HG03139 (cell line): ENCODE results near the gene EFR3B.
"Not testable (repeated sequence)": the region's sequence is repeated elsewhere in the genome, so short reads cannot be mapped to it uniquely, and the experiment has no call there.

Experiments
- ATAC-seq: cut with Tn5 transposase; IDR thresholded peaks from one replicate; pipeline ENCODE4 v1.9.1; 2021; ENCODE audit not compliant: unreplicated experiment

The EFR3B gene

GRCh38 chr2:25072606-25073005 is 30.7 kb downstream of the EFR3B start:
- no peak for ATAC-seq

DNA sequence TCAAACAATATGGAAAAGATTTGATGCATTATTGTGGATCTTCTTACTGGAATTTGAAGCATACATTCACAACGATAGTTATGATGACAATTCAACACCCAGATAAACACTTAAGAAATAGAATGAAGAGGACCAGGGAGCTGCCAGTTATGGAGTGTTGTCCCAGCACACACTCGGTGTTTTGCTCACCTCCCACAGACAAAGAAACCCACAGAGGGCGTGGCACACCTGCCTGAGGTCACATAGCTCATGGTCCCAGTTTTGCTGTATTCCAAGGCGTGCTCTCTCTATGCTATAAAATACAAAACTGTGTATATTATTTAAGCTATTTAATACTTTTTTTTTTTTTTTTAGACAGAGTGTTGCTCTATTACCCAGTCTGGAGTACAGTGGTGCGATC is 31.1 kb downstream of the EFR3B start:
- ATAC-seq, result no peak

GRCh38 chr2:25073914-25074313 is 32.0 kb downstream of the EFR3B start:
- no peak for ATAC-seq

DNA sequence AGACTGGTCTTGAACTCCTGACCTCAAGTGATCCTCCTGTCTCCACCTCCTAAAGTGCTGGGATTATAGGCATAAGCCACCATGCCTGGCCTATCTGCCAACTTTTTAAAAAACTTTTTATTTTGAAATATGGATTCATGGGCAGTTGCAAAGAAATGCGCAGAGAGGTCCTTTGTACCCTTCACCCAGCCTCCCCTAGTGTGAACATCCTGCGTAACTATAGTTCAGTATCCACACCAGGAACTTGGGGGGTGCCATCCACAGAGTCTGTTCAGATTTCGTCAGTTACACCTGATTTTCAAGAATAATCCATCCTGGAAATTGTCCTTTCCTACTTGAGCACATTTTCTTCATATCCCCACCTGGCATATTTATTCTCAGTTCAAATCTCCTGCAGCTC is 33.0 kb downstream of the EFR3B start:
- ATAC-seq, result no peak

GRCh38 chr2:25076749-25077148 is 34.9 kb downstream of the EFR3B start:
- ATAC-seq, result no peak

DNA sequence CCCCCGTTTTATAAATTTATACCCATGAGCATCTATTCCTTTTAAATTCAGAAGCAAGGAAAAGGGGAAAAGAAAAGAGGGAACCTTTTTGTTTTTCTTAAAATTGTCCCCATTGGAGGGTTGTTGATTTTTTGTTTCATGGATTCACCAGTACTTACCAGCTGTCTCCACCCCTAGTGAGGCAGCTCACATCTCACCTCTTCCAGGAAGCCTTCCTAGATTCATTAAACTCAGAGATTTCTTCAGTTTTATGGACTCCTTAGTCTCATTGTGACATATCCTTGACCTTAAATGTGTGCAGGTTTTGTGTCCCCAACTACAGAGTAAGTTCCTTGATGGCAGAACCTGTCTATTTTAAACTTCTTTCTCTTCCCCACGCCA is 35.9 kb downstream of the EFR3B start:
- ATAC-seq, result no peak

- no peak for ATAC-seq
Observed at GRCh38 chr2:25078170-25079049, 36.5 kb downstream of the EFR3B start.

- no peak for ATAC-seq
Observed at GRCh38 chr2:25079050-25079635, 37.3 kb downstream of the EFR3B start.

GRCh38 chr2:25081237-25081790 is 39.4 kb downstream of the EFR3B start:
- no peak for ATAC-seq

- ATAC-seq, result no peak
Observed at GRCh38 chr2:25082002-25082622, 40.2 kb downstream of the EFR3B start.

DNA sequence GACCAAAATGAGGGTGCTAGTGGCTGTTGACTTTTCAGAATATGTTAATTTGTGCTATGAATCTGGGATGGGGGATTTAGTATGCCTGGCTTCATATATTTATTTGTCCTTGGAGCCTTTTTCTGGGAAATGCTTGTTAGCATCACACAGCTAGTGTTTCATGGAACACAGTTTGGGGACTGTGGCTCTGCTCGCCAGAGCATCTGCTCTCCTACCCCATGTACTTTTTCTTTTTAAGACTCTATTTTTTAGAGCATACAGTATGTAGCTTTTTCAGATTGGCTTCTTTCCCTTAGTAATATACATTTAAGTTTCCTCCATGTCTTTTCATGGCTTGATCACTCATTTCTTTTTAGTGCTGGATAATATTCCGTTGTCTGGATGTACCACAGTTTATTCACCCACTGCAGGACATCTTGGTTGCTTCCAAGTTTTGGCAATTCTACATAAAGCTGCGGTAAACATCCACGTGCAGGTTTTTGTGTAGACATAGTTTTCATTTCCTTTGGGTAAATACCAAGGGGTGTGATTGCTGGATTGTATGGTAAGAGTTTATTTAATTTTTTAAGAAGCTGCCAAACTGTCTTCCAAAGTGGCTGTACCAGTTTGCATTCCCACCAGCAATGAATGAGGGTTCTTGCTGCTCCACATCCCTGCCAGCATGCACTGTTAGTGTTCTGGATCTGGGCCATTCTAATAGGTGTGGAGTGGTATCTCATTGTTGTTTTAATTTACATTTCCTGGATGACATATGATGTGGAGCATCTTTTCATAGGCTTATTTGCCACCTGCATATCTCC is 44.1 kb downstream of the EFR3B start:
- ATAC-seq, result no peak

- no peak for ATAC-seq
Observed at GRCh38 chr2:25088817-25089516, 47.1 kb downstream of the EFR3B start.

GRCh38 chr2:25089605-25090315 is 47.9 kb downstream of the EFR3B start:
- no peak for ATAC-seq

GRCh38 chr2:25090801-25091200 is 48.9 kb downstream of the EFR3B start:
- no peak for ATAC-seq

GRCh38 chr2:25091265-25091664 is 49.4 kb downstream of the EFR3B start:
- no peak for ATAC-seq

- ATAC-seq, result no peak
Observed at GRCh38 chr2:25098056-25098455, 56.2 kb downstream of the EFR3B start.

DNA sequence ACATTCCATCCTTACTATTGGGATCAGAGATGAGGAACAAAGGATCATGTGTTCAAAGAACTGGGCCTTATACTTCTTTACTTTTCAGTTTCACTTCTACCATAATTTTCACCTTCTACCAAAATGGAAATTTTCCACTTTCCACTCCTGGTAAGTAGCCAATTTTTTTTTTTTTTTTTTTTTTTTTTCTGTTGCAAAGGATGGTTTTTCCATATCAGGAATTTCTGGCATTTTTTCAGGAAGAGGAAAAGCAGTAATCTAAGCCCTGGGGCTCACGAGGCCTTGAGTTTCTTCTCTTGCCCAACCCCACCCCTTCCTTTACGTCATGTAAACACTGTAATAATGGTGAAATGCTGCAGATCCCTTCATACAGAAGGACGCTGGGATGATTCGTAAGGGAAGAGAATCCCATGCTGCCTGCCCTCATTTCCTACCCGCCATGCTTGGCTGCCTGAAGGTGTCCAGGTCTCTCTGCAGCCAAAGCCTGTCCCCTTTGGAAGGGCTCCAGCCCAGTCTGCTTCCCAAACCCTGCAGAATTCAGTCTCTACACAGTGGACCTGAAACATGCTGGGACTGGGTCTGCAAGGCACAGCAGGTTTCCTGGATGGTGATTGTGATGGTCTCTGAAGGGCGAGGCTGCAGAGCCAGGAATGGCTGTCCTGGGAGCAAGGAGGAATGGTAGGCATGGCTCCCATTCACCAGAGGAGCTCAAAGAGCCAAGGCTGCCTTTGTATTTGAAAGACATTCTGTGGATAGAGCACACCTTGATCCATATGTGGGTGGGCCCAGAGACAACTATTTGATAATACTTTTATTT is 57.0 kb downstream of the EFR3B start:
- ATAC-seq, result no peak

GRCh38 chr2:25102352-25102751 is 60.5 kb downstream of the EFR3B start:
- ATAC-seq, result not testable (repeated sequence)

- no peak for ATAC-seq
Observed at GRCh38 chr2:25103287-25103871, 61.5 kb downstream of the EFR3B start.
